HL-60/S4 treated with retinoic acid at 250 ng/mL for 4 days and 3 days (cell line): ENCODE results near the gene ZIC2.

Experiments used
- in situ Hi-C: fragments of 300-500 bp; cut with MboI; formaldehyde crosslinking; loops from 2 replicates; pipeline ENCODE4 v1.7.0; 2022; ENCODE audit warnings: low sequenced_read_pairs

ZIC2 gene

DNA sequence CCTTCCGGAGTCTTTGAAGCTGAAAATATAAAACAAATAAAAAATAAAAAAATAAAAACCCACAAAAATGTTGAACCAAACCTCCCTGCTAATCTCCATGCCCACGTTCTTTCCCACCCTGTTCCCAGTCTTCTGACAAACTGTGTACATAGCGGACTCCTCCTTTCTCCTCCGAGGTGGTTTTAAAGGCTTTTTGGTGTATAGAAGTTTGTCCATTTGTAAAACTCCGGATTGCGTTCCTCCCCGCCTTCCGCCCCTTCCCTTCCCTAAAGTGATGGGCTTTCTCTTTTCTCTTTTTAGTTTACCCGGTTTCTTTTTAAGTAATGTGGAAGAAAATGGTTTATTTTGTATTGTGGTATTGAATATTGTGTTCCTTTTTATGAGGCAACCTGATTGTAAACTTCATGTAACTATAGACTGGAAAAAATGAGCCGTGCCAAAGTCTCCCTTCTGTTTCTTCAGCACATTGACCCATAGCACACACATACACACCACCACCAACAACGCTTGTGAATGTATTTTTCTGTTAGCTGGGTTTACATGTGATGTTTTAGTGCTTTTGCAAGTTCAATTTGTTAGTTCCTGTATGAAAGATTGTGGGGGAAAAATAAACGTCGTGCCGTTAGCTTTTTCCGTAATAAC, 4.4 kb downstream of the ZIC2 start:
- in situ Hi-C loops, result no loop called here

DNA sequence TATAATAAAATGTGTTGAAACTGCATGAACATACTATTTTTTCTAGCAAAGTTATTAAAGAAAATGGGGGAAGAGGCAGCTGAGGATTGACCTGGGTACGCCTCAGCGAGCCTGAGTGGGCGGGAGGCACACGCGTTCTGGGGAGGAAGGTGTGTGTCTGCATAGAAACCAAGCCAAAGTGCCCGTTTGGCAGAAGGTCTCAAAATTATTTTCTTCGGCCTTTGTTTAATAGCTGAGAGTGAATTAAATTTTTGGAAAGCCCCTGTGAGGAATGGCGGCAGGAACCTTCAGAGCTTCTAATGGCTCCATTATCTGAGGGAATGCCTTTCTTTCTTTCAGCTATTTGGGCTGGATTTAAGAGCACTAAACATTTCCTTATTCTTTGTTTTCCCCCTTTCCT, 5.2 kb downstream of the ZIC2 start:
- in situ Hi-C loops, result no loop called here

DNA sequence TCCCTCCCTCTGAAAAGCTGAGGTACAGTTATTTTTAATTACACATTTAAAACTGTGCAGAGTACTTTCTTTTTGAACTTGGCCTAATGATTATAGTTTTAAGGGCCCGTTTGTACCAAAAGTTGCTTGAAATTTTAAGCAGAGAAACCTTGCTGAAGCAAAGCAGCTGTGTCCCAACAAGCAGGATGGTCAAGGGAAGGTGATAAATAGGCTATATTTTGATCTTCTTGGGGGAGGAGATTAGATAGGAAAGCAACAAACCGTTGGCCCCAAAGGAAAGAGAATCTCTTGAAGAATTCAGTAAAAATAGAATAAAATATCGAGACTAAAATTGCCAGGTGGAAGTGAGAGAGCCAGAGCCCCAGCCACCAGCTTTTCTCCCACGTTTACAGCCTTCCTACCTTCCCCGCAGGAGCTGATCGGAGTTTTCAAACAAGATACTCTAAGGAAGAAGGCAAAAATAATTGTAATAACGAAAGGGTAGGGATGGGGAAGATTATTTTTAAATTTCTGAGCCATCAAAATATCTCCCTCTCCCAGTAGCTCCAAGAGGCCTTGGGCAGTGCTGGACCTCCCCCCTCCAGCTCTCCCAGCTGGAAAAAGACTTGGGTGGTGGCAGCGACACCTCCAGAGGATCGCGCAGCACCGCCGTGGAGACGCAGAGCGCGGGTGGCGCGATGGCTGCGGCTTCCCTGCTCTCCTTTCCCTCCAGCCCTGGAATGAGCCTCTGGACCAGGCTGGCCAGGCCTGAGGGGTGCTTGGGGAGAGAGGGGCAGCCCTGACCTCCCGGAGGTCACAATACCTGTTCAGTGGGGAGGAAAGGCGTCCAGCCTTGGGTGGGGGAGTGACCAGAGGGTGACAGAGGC, 5.8 kb downstream of the ZIC2 start:
- in situ Hi-C loops, result no loop called here

DNA sequence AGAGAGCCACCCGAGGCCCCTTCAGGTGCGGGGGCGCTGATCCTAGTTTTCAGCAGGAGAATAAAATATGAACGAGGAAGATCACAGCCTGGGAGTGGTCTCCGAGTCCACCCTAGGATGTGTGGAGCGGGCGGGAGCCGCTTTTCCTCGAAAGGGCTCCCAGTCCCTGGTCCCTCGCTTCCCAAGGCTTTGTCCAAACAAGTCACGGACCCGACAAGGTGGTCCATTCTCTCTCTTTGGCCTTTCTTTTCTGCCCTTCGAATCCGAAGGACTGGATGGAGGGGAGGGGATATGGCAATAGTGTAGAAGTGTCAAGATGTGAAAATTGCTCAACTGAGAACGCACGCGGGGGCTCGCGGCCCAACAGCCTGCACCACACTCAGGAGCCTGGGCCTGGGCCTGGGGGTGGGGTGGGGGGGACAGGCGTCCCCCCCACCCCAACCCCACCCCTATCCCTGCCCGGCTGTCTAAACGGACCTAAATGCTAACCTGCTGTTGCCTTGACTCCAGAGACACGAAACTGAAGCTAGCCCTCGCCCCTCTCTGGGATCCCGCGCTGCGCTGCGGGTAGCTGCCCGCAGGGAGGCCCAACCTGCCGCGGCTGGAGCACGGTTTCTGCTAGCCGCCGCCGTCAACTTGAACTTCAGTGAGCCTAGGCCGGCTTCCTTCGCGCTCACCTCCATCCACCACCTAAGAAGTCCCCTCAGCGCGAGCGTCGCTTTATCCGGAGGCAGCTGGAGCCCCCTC, 7.1 kb downstream of the ZIC2 start:
- in situ Hi-C loops, result no loop called here

DNA sequence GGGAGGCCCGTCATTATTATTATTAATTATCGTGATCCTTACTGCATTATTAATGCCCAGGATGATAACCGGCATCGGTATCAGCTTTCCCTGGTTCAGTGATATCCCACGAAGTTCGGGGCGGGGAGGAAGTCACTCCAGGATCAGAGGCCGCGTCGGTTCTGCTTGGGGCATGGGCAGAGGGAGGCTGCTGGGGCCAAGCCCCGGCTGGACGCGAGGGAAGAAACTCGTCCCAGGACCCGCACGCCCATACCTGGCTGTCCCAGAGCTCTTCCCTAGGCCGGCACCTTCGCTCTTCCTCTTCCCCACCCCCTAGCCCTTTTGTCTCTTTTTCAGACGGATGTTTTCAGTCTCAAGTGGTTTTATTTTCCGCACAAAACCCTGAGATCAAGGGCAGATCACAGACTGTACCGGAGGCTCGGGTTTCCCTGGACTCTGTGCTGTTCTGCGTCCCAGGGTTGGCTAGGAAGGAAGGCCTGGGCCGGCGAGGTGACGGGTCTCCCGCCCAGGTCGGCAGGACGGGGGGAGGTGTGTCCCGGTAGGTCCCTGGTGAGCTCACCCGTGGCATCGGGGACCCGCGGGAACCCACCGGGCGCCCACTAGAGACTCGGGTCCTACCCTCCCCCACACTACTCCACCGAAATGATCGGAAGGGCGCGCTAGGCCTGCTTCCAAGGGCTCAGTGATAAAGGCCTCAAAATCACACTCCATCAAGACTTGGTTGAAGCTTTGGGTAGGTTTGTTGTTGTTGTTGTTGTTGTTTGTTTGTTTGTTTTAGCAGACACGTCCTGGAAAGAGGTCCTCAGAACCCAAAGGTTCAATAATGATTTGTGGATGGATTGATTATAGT, 7.9 kb downstream of the ZIC2 start:
- in situ Hi-C loops, result no loop called here

DNA sequence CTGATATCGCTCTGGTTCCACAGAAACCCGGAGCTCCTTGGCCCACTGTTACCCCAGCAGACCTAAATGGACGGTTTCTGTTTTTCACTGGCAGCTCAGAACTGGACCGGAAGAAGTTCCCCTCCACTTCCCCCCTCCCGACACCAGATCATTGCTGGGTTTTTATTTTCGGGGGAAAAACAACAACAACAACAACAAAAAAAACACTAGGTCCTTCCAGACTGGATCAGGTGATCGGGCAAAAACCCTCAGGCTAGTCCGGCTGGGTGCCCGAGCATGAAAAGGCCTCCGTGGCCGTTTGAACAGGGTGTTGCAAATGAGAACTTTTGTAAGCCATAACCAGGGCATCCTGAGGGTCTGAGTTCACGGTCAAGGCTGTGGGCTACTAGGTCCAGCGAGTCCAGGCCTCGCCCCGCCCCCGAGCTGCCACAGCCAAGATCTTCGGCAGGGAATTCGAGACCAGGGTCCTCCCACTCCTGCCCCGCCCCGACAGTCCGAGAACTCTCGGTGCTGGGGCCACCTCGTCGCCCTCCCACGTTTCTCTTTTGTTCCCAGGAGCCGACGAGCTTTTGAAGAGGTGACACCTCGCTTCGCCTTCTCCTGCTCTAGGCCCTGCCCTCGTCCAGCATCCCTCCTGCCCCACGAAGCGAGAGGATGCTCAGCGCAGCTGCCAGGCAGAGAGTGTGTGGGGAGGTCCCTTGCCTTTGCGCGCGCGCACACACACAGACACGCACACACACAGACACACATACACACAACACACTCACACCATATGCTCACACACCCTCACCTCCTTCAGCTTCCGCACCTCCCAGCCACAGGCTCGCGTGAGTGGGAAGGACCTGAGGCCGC, 8.8 kb downstream of the ZIC2 start:
- in situ Hi-C loops, result no loop called here

DNA sequence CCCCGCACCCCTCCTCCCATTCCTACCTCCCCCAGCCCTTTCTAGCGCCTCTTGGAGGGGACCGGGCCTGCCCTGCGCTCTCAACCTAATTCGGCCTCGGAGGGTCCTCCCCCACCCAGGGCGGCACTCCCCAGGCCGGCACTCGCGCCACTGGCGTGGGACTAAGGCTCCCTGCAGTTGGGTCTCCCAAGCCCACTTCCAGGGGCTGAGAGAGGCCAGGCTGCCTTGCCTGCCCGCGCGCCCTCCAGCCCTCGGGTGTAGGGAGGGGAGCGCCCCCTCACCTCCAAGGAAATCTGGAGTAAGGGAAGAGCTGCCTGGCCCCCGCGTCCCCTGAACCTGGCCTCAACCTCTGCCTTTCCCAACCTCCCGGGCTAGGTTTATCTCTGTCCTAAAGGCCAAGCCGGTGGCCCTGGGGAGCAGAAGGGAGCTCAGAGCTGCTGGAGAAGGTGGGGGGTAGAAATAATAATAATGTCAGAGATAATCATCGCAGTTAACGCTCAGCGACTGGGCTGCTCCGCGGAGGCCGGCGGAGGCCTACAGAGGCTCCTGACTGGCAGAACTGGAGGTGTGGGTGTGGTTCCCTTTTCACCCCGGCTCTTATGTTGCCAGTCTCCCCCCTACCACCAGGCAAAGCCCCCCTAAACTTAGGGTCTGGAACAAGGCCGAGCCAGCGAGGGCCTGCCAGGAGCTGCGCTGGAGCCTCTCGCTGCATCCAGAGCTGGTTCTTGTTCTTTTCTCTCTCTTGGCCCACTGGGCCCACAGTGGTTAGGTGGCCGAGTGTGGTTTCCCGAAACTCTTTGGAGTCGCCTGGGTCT, 9.6 kb downstream of the ZIC2 start:
- in situ Hi-C loops, result no loop called here

DNA sequence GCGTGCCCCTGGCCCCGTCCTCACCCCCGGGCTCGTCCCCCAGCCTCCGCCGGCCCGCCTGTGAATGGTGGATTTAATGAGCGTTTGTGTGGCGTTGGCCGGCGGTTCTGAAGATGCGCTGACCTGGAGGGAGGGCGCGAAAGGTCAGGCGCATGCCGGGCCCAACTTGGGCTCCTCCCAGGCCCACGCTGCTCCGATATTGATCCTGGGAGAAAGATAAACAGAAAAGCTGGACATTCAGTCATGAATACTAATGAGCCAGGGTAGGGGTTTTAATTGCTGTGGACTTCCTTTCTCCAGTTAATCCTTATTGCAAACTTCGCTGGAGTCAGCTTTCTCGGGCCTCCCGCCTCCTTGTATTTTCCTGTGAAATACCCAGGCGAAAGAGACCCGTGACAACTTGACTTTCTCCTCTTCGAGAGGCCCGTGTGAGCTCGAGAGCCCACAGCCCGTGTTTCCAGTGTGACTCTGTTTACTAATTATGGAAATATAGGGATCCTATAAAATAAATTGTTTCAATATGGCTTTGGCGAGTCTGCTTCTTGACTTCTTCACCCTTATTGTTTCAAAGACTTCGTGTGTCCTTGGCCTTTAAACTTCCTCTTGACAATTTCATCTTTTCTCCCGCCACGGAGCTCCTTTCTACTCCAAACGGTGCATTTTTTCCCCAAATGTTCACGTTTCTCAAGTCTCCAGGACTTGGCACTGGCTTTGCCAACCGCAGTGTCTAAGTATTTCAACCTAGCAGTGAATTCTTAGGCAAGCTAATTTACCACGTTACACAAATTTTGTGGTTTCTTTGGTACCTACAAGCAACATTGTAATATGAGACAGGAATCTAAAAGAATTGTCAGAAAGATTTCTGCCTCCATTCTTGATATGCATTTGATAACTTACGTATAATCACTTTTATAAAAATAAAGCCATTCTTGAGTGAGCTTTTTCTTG, 10.5 kb downstream of the ZIC2 start:
- in situ Hi-C loops, result no loop called here

DNA sequence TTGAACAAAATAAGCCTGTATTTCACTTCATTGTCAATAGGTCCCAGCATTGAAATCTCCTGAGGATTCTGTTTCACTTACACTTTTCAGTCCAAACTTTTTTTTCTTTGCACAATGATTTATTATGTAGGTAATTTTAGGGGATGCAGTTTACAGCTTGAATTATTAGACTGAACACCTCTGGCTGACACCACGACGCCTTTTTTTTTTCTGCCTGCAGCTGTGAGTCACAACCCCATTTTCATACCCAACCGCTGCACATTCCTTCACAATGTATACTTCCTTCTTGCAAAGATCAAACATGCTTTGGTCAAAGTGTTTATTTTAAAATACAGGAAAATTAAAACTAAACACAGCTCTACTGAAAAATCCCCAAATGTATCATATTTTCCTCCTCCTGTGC, 11.4 kb downstream of the ZIC2 start:
- in situ Hi-C loops, result no loop called here

DNA sequence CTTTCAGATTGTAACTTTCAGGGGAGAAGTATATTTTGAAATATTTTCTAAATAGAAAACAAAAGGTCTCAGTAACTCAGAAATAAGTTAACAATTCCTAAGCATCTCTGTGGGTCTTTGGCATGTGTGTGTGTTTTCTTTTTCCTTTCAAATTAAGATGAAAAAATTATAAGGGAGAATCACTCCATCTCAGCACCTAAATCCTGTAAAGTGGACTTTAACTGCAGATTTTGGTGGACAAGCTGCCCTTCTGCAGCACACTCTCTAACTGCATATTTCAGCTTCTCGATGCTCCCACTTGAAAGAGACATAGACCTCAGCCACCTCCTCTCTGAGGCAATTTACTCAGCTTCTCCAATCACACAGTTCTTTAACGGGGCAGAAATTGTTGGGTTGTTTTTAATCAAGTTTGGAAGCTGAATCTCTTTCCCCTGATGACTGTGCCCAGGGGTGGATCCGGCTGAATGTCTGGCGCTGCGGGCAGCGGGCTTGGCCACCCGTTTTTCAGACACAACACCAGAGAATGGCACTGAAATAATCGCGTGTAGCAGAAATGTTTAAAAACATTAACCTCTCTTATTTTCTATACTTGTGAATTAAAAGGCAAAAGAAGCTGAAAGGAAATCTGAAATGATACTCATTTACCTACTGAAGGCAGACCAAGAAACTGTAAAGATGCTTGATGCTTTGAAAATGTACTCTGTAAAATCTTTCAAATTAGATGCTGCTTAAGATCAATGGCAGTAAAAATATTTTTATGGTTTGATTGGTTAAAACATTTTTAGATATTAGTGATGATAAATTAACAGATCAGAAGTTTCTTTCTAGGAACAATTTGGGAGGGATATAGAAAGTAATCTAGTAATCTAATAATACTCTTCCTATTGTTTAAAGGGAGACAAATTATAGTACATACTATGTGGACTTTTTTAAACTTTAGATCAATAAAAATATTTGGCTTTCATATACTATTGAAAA, 12.4 kb downstream of the ZIC2 start:
- in situ Hi-C loops, result no loop called here

DNA sequence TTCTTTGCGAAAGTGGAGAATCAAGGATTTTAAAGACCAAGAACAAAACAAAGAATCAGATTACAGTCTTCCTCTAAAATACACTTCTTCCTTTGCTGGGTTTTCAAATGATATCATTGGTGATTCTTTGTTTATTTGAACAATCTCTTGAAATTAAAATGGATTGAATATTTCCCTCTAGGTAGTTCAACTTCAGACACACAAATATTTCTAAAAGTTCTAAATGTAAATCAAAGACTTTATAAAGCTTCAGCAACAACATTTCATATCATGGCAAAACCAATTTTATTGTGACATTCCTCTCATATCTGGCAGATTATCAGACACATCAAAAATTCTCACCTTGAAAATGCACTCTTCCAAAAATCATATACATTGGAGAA, 13.0 kb downstream of the ZIC2 start:
- in situ Hi-C loops, result no loop called here

DNA sequence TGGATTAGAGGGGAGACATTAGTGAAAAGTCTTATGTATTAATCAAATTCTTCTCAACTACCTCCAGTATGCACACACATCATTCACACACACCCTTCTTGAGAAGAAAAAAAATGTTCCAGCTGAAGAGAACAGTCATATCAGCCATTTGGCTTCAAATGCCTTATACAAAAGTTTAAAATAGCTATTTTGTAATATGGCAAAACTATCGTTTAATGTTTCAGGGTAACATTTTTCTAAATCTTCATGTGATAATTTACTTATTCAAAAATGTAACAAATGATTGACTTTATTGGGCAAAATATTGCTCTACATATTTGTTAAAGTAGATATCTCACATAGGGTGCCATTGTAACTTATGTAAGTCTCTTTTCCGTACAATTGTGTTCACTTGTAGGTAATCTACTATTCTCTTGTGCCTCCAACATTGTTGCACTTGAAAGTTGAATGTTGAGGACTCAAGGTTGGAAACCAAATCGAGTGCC, 13.6 kb downstream of the ZIC2 start:
- in situ Hi-C loops, result no loop called here

DNA sequence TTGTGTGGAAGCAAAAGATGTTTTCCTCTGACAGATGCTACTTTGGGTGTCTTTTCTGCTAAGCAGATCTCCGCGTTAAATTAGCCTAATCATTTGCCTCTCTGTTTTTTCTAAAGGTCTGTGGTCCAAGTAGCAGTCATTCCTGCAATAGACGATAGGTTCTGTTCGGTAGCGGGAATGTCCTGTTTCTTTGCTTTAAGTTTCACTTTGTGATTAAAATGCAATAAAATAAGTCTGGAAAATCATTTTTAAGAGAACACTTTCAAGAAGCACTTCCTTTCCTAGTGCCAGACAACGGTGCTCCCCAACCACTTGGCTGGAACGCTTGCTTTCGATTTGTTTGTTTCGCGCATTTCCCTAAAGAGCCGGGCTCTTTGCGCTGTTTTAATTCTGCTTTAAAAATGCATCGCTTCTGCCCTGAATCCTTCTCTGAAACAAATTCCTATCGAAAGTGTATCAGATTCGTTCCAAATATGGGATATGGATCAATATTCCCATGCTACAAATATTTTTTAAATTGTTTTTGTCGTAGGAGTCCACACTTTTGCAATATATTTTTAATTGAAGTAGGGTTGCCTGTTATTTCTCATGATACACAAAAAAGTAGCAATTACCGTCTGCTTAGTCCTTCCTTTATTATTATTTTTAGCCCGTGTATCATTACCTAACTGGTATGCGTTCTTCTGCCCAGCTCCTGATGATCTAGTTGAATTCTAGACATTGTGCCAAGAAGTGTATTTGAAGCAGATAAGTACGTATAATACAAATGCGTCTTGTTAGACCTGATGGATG, 14.2 kb downstream of the ZIC2 start:
- in situ Hi-C loops, result no loop called here

DNA sequence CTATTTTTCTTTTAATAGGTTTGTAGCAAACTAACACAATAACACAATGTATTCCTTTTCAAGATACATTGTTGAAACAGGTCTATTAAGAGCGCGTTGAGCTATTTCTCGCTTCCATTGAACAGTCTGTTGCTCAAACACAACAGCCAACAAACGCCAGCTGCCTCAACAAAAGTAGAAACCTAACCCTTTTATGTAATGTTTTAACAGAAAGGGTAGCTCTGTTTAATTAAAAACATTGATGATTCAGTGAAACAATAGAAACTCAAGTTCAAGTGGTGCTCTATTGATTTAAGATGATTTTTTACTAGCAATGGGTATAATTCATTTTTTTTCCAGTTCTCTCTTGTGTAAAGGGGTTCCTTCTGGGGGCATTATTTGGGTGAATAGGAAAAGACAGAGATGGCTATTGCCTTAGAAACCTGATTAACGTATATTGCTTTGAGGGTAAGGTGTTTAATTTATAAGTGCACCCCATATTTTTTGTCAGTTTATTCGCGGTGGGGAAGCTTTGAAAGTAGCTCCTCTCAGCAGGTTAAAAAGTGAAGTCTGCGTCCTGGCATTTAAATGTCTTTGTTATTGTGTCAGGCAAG, 14.9 kb downstream of the ZIC2 start:
- in situ Hi-C loops, result no loop called here

DNA sequence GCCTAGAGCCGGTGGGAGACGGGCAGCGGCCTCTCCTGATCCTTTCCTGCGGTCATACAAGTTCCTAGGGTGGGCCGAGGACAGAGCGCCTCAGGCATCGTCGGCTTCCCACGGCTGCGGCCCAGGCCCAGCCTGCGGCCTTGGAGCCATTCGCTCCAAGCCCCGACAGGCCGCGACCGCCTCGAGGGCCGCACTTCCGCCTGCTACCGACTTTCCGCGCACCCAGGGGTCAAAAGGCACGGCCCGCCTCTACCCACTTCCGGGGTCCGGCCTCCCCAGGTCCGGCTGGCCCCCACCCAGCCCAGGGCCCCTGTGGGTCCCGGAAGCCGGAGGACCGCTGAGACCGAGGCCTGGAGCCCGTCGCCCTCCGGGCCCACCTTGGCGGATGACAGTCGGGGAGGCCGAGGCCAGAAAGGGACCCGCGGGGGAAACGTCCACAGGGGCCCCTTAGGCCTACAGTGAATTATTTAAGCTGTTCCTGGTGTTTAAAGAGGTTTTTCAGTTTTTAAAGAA, 16.2 kb downstream of the ZIC2 start:
- in situ Hi-C loops, result no loop called here
